GM21619 (cell line): Measurements from ENCODE around the gene HS1BP3.
A peak's percentile ranks its signal among the peaks of the same experiment; 100 is the strongest.

ENCODE experiments used
- ATAC-seq: cut with Tn5 transposase; IDR thresholded peaks from one replicate; pipeline ENCODE4 v1.9.1; 2021; ENCODE audit not compliant: unreplicated experiment

The HS1BP3 gene, protein sequence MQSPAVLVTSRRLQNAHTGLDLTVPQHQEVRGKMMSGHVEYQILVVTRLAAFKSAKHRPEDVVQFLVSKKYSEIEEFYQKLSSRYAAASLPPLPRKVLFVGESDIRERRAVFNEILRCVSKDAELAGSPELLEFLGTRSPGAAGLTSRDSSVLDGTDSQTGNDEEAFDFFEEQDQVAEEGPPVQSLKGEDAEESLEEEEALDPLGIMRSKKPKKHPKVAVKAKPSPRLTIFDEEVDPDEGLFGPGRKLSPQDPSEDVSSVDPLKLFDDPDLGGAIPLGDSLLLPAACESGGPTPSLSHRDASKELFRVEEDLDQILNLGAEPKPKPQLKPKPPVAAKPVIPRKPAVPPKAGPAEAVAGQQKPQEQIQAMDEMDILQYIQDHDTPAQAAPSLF

DNA sequence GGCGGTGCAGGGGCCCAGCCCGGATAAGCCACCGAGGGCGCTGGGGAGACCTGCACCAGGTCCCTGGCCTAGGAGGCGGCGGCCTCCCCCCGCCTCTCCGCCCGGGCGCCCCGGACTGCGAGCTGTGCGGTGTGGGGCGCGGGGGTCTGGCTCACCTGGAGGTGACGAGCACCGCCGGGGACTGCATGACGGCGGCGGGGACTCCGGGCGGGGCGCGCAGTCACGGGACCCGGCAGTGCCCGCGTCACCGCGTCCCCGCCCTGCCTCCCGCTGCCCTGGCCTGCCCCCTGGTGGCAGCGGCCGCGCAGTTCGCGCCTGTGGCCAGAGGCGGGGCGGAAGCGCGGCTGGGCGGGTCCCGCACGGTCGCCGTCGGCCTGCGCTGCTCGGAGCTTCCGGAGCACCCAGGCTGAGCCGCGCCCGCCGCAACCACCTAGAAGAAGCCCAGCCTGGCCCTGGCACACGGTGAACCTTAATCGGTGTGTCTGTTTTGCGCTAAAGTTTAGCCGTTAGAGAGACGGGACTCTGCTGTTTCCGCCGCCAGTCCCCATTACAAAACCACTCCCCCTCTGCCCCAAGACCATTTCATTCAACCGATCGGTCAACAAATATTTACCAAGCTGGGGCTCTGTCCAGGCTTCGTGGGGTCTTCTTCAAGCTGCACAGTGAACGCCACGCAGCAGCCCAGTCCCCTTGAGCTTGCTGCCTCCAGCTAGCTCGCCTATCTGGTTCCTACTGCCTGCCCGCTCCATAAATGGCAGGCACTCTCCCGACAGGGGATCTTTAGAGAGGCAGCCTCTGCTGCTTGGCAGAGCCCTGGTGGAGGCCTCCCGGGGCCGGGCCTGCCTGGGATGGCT, at the start of gene HS1BP3:
TSS of gene HS1BP3 (minus strand) at position 222 of the 854 bp plus-strand sequence. CDS start at position 187, 35 bp downstream.
- ATAC-seq = peak; percentile 94

DNA sequence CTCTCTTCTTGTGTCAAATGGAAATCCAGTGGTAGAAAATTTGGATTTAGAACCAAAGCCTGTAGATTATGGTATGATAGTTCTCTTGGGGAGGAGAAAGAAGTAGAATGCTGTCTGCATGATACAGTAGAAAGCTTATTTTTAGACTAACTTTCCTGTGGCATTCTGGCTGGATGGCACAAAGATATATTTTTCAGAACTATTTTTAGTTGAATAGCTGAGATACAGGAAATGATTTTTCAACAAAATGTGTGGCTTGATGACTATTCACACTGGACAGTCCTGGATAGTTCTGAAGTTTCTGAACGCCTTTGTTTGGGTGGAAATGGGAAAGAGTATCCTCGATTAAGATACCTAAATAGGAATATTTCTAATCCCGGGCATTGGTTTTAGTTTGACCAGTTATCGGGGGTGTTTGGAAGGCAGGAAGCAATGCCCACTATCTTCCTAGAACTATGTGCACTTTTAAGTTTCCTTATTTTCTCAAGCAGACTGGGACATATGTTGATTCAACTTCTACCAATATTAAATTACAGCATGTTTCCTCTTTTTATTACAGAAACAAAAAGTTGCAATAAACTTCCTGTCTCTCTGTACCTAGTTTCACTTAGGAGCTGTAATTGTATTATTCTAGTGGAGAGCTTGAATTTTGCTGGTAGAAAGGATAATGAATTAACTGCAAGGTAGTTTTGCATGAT, 48.2 kb upstream of the HS1BP3 start:
- no peak for ATAC-seq

DNA sequence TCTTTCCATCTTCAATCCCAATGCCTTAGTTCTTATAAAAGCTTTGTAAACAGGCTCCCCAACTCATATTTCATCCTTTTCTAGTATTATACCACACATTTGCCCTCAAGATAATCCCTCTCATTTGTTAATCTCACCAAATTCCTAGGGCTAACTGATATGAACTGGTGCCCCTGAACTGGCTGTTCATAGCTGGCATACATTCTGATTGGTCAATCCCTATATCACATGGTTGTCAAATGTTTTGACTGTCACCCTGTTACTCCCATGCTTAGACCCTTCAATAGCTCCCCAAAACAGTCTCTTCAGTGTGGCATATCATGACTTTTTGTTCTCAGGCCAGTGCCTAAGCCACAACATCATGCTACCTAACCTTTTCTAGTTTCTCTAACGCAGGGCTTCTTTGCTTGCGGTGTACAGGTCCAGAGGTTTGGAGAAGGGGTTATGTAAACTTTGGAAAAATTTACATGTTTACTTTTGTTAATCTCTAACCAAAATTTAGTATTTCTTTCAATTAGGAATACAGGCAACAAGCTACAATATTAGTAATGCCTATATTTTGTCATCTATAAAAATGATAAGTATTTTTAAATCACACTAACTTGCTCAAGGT, 46.5 kb upstream of the HS1BP3 start:
- ATAC-seq = no peak

DNA sequence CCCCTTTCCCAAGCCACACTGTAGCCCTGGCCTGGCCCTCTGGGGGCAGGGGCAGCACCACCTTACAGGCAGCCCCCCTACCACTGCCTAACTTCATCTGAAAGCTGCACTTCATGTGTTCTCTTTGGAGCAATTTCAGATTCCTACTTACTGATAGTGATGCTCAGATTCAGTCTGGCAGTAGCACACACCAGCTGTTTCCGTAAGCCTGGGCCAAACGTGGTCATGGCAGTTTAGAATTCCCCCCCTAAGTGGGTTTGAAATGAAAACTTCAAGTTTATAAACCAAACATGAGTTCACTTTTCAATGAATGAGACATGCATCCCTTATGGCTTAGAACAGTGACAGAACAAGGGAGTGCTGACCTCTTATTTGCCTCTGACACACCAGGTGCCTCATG, 45.5 kb upstream of the HS1BP3 start:
- no peak for ATAC-seq

DNA sequence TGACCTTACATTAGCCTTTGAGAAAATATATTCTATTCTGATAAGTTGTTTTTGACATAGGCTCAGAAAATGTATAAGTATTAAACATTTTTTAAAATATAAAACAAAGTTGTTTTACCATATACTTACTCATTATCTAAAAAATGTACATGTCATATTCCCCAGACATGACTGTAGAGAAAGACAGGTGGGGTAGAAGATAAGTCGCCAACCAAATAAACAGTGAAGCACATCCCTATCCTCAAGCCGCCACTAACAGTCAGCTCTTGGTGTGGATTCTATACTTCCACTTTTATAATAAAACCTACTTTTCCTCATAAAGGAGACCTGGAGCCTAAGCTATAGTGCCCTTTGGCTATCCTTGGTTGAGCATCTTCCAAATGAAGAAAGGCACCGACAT, 42.4 kb upstream of the HS1BP3 start:
- ATAC-seq = no peak

DNA sequence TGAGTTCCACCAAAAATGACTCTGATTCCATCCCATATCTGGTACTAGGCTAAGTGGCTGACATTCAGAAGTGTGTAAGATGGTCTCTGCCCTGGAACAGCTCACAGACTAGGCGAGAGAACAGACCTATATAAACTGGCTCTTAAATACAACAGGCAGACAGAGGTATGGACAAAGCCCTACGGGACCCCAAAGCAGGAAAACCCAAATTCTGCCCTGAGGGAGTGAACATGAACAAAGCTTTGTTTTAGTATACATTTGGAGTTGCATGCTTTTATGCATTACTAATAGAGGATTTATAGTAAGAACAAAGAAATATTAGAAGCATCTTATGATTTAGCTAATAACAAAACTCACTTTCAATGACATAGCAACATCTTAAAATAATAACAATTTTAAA, 41.2 kb upstream of the HS1BP3 start:
- no peak for ATAC-seq

DNA sequence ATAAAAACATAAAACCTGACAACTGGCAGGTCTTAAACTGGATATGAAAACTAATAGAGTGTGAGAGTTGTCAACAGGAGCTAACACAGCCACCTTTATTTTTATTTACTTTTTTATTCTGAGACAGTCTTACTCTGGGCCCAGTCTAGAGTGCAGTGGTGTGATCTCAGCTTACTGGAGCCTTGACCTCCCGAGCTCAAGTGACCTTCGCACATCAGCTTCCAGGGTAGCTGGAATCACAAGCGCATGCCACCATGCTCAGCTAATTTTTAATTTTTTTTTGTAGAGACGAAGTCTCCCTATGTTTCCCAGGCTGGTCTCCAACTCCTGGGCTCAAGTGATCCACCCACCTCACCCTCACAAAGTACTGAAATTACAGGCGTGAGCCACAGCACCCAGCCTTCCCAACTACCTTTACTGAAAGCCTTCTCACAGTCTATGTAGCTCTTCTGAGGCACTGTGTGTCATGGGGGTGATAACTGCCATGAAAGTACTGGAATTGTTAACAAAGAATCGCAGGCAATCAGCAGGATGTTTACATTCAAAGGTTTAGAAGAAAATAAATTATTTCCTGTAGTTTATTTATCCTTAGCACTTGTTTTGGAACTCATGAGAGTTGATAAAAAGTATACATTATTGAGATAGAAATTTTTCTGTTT, 40.3 kb upstream of the HS1BP3 start:
- no peak for ATAC-seq

DNA sequence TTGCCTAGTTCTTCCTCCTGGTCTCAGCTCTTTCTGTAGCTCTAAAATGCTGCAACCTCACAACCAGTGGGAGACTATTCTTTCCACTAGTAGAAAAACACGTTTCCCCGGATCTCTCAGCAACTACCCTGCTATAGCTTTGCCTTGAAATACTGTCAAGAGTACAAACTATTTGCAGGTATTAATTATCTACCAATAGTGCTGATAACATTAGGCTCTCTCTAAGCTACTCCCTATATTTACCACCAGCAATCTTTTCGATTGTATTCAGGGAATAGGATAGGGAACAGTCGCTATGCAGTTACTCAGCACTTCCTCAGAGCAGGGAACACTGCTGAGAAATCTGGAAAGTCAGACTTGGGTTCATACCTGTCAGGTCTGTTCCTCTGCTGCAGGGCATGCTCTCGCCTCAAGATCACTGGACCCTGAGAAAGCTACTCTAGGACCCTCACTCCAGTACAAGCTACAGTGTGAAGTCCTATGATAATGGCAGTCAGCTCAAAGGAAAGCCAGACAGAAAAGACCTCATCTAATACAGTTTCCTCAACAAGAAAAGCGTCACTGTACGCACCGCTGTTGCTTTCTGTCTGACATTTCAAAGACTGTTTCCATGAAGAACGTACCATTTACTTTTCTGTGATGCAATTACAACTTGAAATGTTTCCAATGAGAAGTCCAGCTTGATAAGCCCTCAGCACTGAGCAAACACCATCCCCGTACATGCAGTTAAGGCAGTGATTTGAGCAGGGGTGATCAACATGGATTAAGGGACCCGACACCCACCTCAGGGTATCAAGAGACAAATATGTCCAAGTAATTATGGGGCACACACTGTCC, 38.7 kb upstream of the HS1BP3 start:
- no peak for ATAC-seq

DNA sequence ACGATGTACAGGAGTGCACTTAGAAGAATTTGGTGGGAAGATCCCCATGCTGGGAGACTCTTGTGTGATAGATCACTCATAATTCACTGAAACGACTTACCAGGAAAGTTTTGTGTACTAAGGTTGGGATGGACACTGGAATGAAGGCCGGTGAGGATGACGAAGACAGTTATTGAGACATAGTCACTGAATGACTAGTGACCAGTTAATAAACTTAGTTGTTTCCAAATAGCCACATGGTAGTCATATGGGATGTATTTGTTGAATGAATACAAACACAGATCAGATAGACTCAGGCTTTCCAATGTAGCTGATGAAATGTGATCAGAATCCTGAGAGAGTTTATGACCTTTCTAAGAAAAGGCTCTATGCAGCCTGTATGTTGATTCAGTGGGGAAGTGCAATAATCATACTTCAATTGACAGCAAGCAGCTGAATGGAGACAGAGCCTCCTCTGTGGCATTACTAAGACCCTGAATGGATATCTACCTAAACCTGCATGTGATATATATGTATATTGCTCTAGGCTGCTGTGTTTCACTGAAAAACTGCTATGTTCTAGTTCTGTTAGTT, 36.4 kb upstream of the HS1BP3 start:
- ATAC-seq = no peak

DNA sequence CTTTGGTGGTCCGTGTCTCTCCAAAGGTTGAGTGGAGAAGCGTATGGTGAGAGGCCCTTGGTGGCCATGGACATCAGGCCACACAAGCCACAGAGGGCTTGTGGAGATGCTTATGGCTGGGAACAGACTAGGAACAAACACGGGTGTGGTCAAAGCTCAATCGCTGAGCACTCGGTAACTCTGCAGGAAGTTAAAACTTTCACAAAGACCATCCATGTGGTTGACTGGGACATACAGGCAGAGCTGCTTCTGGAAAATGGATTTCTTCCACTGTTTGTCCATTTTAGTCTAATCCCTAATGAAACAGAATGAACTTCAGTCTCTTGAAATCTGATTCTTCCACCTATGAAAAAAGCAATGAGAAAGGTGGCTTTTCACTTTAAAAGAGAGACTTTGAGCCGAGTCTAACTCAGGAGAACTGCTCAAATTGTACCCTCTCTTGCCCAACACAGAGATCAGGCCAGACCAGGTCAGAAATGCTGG, 33.7 kb upstream of the HS1BP3 start:
- ATAC-seq = no peak

DNA sequence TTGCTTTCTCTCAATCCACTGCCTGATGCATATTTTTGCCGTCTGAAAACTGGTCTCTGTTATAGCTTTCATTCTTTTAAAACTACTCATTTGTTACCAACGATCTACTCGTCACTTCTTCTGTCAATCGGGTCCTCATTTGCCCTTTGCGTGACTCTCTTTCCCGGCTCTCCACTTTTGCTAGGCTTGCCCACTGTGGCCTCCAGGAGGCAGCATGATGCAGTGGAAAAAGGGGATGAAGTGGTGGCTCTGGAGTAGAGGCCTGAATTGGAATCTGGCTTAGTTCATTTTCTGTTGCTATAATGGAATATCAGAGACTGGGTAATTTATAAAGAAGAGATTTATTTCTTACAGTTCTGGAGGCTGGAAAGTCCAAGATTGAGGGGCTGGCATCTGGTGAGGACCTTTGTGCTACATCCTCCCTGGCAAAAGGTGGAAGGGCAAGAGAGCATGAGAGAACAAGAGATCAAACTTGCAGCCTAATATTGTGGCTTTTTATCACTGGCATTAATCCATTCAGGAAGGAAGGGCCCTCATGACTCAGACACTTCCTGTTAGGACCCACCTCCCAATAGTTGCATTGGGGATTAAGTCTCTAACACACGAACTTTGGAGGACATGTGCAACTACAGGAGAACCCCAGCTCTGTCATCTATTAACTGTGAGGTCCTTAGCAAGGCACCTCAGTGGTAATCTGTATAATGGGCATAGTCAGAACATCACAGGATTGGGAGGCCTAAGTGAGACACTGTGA, 31.4 kb upstream of the HS1BP3 start:
- no peak for ATAC-seq

DNA sequence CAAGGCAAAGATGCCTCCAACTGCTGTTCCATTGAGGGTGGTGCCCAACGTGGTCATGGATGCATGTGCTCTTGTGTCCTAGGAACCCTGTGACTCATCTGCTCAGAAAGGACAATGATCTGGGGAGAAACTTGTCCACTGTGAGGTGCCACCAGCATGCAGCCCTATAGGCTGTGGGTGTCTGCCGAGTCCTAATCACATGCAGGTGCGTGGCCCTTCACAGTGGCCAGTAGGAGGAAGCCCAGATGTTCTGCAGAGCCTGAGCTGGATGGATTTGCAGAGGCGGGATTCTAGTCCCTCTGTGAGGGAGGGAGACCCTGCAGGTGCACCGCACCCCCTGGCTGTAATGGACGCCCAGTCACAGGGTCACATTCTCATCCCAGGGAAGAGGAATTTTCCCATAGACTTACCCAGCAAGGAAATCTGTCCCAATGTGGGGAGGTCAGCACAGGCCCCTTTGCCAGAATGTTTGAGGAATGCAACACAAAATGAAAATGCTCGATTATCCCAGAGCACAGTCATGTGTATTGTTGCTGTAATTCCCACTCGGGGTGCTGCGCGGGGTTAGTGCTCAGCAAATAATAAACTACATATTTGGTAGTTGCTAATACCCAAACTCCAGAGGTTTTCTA, 30.0 kb upstream of the HS1BP3 start:
- ATAC-seq = no peak

DNA sequence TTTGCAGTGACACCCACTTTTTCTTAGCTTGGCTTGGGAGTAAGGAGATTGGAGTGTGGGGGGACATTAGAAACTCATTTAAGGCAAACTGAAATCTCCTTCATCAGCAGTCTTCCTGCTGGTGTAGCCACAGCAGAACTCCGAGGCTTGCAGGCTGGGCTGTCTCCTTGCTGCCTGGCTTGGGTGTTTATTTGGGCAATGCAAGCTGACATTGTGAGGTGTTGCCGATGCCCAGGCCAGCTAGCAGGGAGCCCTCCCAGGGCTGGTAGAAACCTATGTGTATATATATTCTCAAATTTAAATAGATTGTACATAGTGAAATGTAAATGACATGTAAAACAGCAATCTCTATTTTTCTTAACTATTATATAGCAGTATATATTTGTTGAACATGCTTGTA, 27.9 kb upstream of the HS1BP3 start:
- ATAC-seq = no peak

DNA sequence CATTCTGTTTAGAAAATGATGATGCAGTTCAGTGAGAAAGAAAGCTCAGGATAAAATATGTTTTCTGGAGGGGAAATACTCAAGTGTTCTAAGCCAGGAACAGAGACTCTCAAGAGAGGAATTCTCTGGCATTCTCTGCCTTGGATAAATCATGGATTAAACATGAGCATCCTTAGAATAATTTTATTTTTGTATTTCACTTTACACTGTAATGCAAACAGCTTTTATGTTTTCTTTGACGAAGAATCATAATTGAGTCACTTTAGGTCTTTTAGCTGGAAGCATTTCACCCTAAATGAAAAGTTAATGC, 27.1 kb upstream of the HS1BP3 start:
- no peak for ATAC-seq

DNA sequence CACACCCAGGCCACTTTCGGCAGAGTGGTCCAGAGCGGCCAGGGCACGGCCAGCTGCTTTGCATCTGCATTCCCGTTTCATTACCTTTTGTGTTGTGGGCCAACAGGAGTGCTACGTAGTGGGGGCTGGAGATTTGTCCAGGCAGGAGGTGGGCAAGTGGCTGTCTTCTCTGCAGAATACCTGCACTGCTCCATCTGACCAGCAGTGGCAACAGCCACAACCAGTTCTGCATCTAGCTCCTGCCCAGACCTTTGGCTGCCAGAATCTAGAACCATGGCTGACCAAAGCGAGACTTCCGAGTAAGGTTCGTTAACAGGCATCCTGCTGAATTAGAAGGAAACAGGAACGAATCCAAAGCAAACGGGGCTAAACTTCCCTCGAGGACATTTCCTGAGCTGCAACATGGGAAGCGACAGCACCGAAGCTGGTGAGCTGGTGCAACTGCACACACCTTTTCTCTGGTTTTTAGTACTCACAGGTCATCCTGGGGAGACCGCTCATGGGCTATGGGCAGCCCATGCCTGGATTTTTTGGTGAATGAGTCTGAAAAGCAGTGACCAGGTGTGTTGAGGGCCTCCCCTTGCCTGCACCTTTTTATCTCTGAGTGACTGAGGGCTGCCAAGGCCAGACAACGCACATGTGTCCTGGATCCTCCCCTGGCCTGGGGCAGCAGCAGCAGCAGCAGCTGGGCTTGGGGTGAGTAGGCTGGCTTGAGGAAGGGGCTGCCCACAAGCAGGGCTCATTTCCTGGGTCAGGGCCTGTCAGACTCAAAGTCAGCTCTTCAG, 26.6 kb upstream of the HS1BP3 start:
- peak; percentile 30 for ATAC-seq

DNA sequence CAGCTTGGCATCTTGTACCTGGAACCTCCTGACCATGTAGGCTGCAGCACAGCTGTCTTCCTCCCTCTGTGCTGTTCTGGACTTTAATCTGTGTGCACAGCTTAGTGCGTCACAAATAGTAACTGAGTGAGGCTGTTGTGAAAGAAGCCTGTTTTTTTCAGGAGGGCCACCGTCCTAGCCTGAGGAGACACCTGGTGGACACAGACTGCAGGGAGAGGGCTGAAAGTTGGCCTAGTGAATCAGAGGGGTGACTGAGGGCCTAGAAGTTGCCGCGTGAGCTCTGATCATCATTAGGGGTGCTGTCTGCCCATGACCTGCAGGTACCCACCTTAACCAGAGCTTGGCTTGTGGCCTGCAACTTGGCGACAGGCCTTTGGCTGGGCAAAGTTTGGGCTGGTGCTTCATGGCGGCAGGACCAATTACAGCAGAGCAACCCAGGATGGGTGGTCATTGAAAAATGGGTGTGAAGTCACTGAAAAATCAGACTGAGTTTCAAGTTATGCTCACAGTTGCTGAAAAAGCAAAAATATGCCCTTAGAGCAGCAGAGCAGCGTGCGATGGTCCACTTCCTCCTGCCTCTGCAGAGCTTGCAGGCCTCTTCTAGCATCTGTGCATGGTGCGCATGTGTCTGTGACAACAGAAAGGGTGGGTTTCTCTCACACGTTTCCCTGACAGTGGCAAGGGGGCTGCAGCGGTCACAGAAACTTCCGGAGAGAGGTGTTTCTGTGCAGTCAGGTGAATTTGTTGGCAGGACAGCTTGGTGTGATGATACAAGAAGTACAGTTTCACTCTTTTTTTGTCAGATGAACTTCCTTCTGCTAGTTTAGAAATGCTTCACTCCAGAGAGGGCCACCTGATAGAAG, 25.7 kb upstream of the HS1BP3 start:
- ATAC-seq = peak; percentile 77
